WERI-Rb-1 (cell line): Measurements from ENCODE around the gene HBD.

Experiments
- DNase-seq: peaks from one replicate; pipeline ENCODE4 v3.0.0-alpha.2; 2020
- H3K27ac ChIP-seq: fragments of 250-450 bp; sonication (Bioruptor Pico); 2 replicates; pipeline ENCODE4 v1.5.1; 2020; ENCODE audit warnings: mild to moderate bottlenecking, moderate library complexity
- H3K27me3 ChIP-seq: fragments of 250-450 bp; sonication (Bioruptor Pico); 2 replicates; pipeline ENCODE4 v1.5.1; 2021; ENCODE audit warnings: mild to moderate bottlenecking, low read depth, moderate library complexity; ENCODE audit not compliant: insufficient read depth, severe bottlenecking
- H3K36me3 ChIP-seq: fragments of 250-450 bp; sonication (Bioruptor Pico); 2 replicates; pipeline ENCODE4 v1.5.1; 2020; ENCODE audit warnings: mild to moderate bottlenecking, moderate library complexity
- H3K4me3 ChIP-seq: 2 replicates; pipeline ENCODE4 v1.5.1; 2011; ENCODE audit warnings: low read depth, mild to moderate bottlenecking, control low read depth, low read length
- H3K9me3 ChIP-seq: fragments of 250-450 bp; sonication (Bioruptor Pico); 2 replicates; pipeline ENCODE4 v1.5.1; 2021; ENCODE audit warnings: mild to moderate bottlenecking, moderate library complexity; ENCODE audit not compliant: severe bottlenecking
- TF ChIP-seq, protein P1 (sequence below): IDR thresholded peaks from 2 replicates; pipeline ENCODE4 v1.5.1; 2011; ENCODE audit warnings: low read depth, mild to moderate bottlenecking, control low read depth, inconsistent platforms, low read length

The HBD gene

DNA sequence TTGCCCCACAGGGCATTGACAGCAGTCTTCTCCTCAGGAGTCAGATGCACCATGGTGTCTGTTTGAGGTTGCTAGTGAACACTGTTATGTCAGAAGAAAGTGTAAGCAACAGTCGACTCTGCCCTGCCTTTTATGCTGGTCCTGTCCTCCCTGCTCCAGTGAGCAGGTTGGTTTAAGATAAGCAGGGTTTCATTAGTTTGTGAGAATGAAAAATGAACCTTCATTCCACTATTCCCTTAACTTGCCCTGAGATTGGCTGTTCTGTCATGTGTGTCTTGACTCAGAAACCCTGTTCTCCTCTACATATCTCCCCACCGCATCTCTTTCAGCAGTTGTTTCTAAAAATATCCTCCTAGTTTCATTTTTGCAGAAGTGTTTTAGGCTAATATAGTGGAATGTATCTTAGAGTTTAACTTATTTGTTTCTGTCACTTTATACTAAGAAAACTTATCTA is at the start of gene HBD:
Gene HBD (minus strand): TSS at position 103 of the 454 bp plus-strand sequence. CDS start 50 bp downstream, at position 53.
- H3K9me3 ChIP-seq: no peaks in the 10 kb centered on the region
- no peaks in the 10 kb centered on the region for H3K36me3 ChIP-seq
- H3K27ac ChIP-seq: no peak within 1 kb of the TSS
- no peak for DNase-seq
- TF ChIP-seq, protein P1, sequence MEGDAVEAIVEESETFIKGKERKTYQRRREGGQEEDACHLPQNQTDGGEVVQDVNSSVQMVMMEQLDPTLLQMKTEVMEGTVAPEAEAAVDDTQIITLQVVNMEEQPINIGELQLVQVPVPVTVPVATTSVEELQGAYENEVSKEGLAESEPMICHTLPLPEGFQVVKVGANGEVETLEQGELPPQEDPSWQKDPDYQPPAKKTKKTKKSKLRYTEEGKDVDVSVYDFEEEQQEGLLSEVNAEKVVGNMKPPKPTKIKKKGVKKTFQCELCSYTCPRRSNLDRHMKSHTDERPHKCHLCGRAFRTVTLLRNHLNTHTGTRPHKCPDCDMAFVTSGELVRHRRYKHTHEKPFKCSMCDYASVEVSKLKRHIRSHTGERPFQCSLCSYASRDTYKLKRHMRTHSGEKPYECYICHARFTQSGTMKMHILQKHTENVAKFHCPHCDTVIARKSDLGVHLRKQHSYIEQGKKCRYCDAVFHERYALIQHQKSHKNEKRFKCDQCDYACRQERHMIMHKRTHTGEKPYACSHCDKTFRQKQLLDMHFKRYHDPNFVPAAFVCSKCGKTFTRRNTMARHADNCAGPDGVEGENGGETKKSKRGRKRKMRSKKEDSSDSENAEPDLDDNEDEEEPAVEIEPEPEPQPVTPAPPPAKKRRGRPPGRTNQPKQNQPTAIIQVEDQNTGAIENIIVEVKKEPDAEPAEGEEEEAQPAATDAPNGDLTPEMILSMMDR: no peak
- peaks cover 52% of the 10 kb centered on the region for H3K27me3 ChIP-seq
- no peak within 1 kb of the TSS for H3K4me3 ChIP-seq

DNA sequence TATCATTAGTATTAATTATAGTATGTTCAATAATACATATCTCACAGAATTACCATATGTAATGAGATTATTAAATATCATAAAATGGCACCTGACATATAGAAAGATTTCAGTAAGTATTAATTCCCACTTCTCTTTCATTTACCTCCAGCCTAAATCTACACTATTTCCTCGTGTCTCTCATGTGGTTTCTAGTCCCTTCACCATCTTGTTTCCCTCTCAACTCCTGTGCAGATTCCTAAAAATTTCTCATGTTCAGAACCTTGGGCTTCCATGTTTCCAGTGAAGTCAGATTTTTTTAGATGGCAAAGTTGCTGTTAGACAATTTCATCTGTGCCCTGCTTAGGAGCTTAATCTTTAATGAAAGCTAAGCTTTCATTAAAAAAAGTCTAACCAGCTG is 49.6 kb upstream of the HBD start:
- no peak for DNase-seq
- Histone ChIP-seq H3K36me3 (no peaks in the 10 kb centered on the region), H3K4me3 (no peak overlapping the region), H3K27ac (no peak overlapping the region), H3K27me3 (peaks cover 39% of the 10 kb centered on the region), H3K9me3 (no peaks in the 10 kb centered on the region)
- TF ChIP-seq, protein P1: no peak

DNA sequence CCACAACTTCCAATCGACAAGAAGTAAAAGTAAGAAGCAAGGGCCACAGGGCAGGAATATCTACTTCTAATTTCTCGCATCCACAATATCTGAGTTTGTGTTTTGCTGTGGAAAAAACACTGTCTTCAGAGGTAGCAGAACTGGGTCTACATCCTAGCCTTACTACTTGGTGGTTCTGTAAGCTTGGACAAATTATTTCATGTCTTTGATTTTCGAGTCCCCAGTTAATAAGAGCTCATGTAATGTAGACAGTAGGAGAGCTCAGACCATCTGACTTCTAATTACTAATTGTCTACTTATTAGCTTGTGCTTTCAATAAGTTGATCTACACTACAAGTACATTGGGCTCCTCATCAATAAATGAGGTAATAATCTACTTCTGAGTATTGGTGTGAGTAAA is 48.8 kb upstream of the HBD start:
- Histone ChIP-seq H3K4me3 (no peak overlapping the region), H3K27ac (no peak overlapping the region), H3K27me3 (peaks cover 40% of the 10 kb centered on the region), H3K9me3 (no peaks in the 10 kb centered on the region), H3K36me3 (no peaks in the 10 kb centered on the region)
- no peak for DNase-seq
- TF ChIP-seq, protein P1: no peak

DNA sequence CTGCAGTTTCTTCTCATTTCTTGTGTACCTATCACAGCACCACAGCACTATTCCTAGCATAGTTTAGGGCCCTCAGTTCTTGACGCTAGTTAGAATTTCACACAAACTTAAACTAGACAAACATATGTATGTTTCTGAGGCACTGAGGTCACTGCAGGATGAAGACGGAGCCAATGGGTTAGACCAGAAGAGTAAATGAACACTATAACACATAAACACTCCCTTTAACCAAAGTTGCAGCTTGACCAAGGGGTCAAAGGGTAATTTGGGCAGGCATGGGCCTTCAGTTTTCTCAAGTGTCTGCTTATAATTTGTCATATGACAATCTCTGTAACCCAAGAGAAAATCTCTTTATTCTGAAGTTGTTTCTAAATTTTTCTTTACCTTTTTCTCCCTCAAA is 48.3 kb upstream of the HBD start:
- no peak for DNase-seq
- H3K36me3 ChIP-seq: no peaks in the 10 kb centered on the region
- TF ChIP-seq, protein P1: no peak

DNA sequence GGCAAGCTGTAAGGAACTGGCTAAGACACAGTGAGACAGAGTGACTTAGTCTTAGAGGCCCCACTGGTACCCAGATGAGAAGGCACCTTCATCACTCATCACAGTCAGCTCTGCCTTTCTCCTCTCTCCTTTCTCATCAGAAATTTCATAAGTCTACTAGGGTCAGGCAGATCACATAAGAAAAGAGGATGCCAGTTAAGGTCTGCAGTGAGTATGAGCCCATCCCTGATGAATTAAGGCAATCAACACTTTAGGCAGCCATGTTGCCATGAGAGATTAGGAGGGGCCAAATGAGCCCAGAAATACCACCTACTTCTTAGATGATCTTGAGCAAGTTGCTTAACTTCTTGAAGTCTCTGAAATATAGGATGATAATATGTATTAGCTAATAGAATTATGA is 47.3 kb upstream of the HBD start:
- no peak for DNase-seq
- Histone ChIP-seq H3K4me3 (no peak overlapping the region), H3K27ac (no peak overlapping the region), H3K36me3 (no peaks in the 10 kb centered on the region), H3K9me3 (no peaks in the 10 kb centered on the region), H3K27me3 (peaks cover 36% of the 10 kb centered on the region)
- TF ChIP-seq, protein P1: no peak

More for the DNA sequence above, 48.3 kb upstream of the HBD start:
- H3K9me3 ChIP-seq: no peaks in the 10 kb centered on the region
- H3K27me3 ChIP-seq: peaks cover 44% of the 10 kb centered on the region
- H3K4me3 ChIP-seq: no peak overlapping the region
- no peak overlapping the region for H3K27ac ChIP-seq

DNA sequence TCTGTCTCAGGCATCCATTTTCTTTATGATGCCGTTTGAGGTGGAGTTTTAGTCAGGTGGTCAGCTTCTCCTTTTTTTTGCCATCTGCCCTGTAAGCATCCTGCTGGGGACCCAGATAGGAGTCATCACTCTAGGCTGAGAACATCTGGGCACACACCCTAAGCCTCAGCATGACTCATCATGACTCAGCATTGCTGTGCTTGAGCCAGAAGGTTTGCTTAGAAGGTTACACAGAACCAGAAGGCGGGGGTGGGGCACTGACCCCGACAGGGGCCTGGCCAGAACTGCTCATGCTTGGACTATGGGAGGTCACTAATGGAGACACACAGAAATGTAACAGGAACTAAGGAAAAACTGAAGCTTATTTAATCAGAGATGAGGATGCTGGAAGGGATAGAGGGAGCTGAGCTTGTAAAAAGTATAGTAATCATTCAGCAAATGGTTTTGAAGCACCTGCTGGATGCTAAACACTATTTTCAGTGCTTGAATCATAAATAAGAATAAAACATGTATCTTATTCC is 46.4 kb upstream of the HBD start:
- H3K9me3 ChIP-seq: no peaks in the 10 kb centered on the region
- no peak overlapping the region for H3K4me3 ChIP-seq
- H3K27ac ChIP-seq: no peak overlapping the region
- no peaks in the 10 kb centered on the region for H3K36me3 ChIP-seq
- peaks cover 36% of the 10 kb centered on the region for H3K27me3 ChIP-seq
- TF ChIP-seq, protein P1: no peak
- DNase-seq: no peak
